ENCODE data around the gene BCL11B. TPM values are rescaled to one million over a fixed set of nuclear protein-coding genes. Genes with fewer than 3 reads are reported as not detected.
A peak's percentile ranks its signal among the peaks of the same experiment; 100 is the strongest.

Gene BCL11B
- total RNA-seq, 6 donors from 2014 or later, result 1.1 to 4.5 (median 2.2) TPM

DNA sequence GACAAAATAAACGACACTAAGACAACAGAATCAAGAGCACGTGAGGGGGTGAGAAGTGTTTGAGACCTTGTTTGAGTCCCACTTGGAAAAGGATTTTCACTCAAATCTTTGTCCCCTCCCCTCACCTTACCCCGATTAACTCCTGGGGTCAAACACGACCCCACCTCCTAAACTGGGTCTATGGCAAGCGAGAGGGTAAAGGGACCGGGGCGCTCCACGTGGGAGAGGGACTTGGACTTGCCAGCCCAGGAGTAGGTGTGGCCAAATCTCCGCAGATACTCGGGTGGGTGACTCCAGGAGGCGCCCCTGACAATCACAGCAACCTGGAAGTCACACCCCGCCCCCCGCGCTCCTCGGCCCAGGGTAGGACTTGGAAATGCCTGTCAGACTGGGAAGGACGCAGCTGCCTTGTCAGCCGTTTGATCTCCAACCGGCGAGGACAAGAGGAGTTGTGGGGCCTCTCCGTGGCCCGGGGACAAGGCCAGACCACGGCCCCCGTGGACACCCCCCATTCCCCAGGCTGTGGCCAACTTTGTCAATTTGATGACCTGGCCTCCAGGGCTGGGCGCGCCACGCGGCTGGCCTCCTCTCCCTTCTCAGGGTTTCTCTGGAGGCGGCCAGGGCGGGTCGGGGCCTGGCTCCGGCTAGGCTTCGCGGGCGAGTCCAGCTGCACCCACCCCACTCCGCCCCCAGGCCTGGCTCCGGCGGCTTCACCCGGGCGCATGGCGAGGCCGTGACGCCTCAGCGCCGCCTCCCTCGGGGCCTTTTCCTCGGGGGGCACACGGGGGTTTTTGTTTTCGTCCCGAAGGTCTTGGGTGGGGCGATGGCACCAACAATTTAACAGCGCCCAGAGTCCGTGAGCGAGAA lies 1.1 kb upstream of the BCL11B start:
- Histone ChIP-seq H3K27me3 (peaks cover 0 to 52% (median 29%) of the 10 kb centered on the region in 4 donors), H3K36me3 (no peaks in the 10 kb centered on the region), H3K9me3 (no peaks in the 10 kb centered on the region), H3K4me1 (peaks cover 39 to 57% (median 45%) of the 10 kb centered on the region in 4 donors), H3K27ac (peak overlapping the region in 2 of 4 donors; percentile 27 to 56), H3K4me3 (peak overlapping the region in 3 of 4 donors; percentile 31 to 52 (median 50))
- peak in 1 of 2 donors; percentile 16 for ATAC-seq (ENCODE audit: low FRiP score in 2 of 2)
- 3 to 10% methylated on average over 24 to 31 of the region's 53 CpGs for WGBS, 2 donors
- peak in 1 of 2 donors; percentile 88 for DNase-seq
- TF ChIP-seq, protein P1, sequence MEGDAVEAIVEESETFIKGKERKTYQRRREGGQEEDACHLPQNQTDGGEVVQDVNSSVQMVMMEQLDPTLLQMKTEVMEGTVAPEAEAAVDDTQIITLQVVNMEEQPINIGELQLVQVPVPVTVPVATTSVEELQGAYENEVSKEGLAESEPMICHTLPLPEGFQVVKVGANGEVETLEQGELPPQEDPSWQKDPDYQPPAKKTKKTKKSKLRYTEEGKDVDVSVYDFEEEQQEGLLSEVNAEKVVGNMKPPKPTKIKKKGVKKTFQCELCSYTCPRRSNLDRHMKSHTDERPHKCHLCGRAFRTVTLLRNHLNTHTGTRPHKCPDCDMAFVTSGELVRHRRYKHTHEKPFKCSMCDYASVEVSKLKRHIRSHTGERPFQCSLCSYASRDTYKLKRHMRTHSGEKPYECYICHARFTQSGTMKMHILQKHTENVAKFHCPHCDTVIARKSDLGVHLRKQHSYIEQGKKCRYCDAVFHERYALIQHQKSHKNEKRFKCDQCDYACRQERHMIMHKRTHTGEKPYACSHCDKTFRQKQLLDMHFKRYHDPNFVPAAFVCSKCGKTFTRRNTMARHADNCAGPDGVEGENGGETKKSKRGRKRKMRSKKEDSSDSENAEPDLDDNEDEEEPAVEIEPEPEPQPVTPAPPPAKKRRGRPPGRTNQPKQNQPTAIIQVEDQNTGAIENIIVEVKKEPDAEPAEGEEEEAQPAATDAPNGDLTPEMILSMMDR (IDR thresholded peaks at IDR 0.05), result no peak

DNA sequence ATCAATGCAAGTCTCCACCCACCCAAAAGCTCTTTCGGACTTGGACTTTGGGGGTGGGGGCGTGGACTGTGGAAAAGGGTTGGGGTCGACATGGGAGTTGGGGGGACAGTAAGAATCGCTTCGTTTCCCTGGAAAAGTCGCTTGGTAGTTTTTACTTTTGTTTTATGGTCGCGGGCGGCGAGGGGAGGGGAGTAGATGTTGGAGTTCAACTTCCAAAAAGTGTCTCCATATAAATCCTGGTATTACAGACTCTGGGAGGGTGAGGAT lies 568 bp upstream of the BCL11B start:
- no peak for TF ChIP-seq POLR2A (IDR thresholded peaks at IDR 0.05)
- TF ChIP-seq POLR2AphosphoS5 (IDR thresholded peaks at IDR 0.05), result no peak
- no peak for TF ChIP-seq EP300 (IDR thresholded peaks at IDR 0.05)
- TF ChIP-seq, protein P1 (IDR thresholded peaks at IDR 0.05), result no peak
- no peak for ATAC-seq (ENCODE audit: low FRiP score in 2 of 2)
- Histone ChIP-seq H3K9me3 (no peaks in the 10 kb centered on the region), H3K4me3 (peak overlapping the region in 3 of 4 donors; percentile 36 to 52 (median 50)), H3K27me3 (peaks cover 0 to 52% (median 30%) of the 10 kb centered on the region in 4 donors), H3K4me1 (peaks cover 39 to 57% (median 45%) of the 10 kb centered on the region in 4 donors), H3K27ac (no peak overlapping the region), H3K36me3 (no peaks in the 10 kb centered on the region)
- no peak for DNase-seq
- WGBS, 2 donors, result 3 to 4% methylated on average over 10 of the region's 10 CpGs

DNA sequence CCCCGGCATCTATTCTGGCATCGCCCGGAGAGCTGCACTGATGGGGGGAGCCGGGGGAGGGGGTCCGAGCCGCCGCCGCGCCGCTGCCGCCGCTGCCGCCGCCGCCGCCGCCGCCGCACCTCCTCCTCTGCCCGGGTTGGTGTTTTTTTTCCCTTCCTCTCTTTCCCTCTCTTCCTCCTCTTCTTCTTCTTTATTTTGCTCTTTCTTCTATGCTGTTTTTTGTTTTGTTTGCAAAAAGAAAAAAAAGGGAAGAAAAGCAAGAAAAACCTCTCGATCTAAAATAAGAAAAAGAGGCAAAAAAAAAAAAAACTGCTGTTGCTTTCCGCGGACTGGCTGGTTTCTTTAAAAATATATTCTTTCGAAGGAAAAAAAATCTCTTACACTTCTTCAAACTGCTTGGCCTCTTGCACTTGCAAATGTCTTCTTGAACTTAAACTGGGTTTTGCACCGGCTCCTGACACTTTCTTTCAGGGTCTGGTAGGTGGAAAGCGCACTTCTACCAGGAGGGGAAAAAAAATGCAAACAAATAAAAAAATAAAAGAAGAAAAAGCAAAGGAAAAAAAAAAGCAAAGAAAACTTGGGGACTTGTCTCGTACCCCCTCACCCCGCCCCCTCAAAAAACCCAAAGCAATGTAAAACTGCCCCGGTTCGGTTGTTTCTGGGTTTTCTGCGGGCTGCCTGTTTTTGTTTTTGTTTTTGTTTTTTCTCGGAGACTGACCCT lies 616 bp downstream of the BCL11B start:
- 2 to 3% methylated on average over 30 to 32 of the region's 32 CpGs for WGBS, 2 donors
- no peak for ATAC-seq (ENCODE audit: low FRiP score in 2 of 2)
- no peak for DNase-seq
- Histone ChIP-seq H3K27me3 (peaks cover 0 to 52% (median 30%) of the 10 kb centered on the region in 4 donors), H3K4me3 (peak overlapping the region in 3 of 4 donors; percentile 36 to 52 (median 50)), H3K4me1 (peaks cover 39 to 57% (median 45%) of the 10 kb centered on the region in 4 donors), H3K9me3 (no peaks in the 10 kb centered on the region), H3K36me3 (no peaks in the 10 kb centered on the region), H3K27ac (peak overlapping the region in 2 of 4 donors; percentile 58 to 74)
- TF ChIP-seq POLR2A (IDR thresholded peaks at IDR 0.05) (no peak), POLR2AphosphoS5 (IDR thresholded peaks at IDR 0.05) (no peak), EP300 (IDR thresholded peaks at IDR 0.05) (no peak)
- TF ChIP-seq, protein P1 (IDR thresholded peaks at IDR 0.05), result no peak

DNA sequence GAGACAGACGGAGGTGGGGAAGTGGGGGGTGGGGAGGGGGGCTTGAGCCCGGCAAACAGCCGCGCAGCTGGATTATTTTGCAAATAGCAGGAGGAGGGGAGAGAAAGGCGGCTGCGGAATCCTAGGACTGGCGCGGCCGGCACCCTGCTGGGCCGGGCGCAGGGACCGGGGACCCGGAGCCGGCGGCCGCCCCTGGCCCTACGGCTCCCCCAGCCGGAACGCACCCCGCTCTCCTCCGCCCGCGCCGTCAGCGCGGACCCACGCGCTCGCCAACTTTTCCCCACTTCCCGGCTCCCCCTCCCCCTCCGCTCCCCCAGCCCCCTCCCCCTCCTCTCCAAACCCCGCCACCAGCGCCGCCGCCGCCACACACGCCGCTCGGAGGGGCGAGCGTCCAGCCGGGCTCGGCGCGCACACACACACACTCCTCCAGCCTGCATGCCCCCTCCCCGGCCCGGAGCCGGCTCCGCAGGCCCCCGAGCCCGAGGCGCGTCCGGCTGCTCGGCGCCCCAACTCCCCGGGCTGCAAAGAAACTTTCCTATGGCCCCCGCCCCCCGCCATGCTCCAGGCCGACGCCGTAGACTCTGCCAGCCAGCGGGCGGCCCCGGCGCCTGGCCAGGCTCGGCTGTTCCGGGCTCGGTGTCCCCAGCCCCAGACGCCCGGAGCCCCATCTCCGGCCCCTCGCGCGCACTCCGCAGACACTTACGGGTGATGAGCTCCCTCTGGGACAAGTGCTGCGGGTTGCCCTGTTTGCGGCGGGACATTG lies 1.4 kb downstream of the BCL11B start:
- H3K4me3 ChIP-seq, result peak overlapping the region in 3 of 4 donors; percentile 36 to 50 (median 44)
- H3K27ac ChIP-seq, result peak overlapping the region in 3 of 4 donors; percentile 42 to 72 (median 58)
- peaks cover 0 to 52% (median 30%) of the 10 kb centered on the region in 4 donors for H3K27me3 ChIP-seq
- 3 to 4% methylated on average over 7 to 42 of the region's 80 CpGs for WGBS, 2 donors
- TF ChIP-seq, protein P1 (IDR thresholded peaks at IDR 0.05), result no peak
- no peak for TF ChIP-seq POLR2A (IDR thresholded peaks at IDR 0.05)
- H3K36me3 ChIP-seq, result no peaks in the 10 kb centered on the region
- H3K9me3 ChIP-seq, result no peaks in the 10 kb centered on the region
- DNase-seq, result peak in 1 of 2 donors; percentile 83
- ATAC-seq (ENCODE audit: low FRiP score in 2 of 2), result no peak
- H3K4me1 ChIP-seq, result peaks cover 39 to 57% (median 47%) of the 10 kb centered on the region in 4 donors

All from upper lobe of left lung (tissue), 6 donors.